Activated CD4-positive, alpha-beta T cell treated with anti-CD3 and anti-CD28 coated beads for 36 hours (primary cell): ENCODE data around the gene EVPLL. TPM values are rescaled to one million over a fixed set of nuclear protein-coding genes. Genes with fewer than 3 reads are reported as not detected.
"Not testable (repeated sequence)": the region's sequence is repeated elsewhere in the genome, so short reads cannot be mapped to it uniquely, and the experiment has no call there.

ENCODE experiments used
- ATAC-seq: fragments of 200-7000 bp; cut with Tn5 transposase; one replicate; pipeline ENCODE4 v1.10.0; 2021; ENCODE audit warnings: mild to moderate bottlenecking, moderate library complexity
- CTCF ChIA-PET: fragments of 350-600 bp; sonication (Branson Sonifier 250); formaldehyde crosslinking; loops from one replicate; lab custom pipeline; 2021; ENCODE audit warnings: antibody characterized with exemption; lab: Charles Lee
- POLR2A ChIA-PET: fragments of 350-600 bp; sonication (Branson Sonifier 250); formaldehyde crosslinking; loops from one replicate; lab custom pipeline; 2021; ENCODE audit warnings: antibody characterized with exemption, inconsistent platforms; lab: Charles Lee
- DNase-seq: peaks from one replicate; pipeline ENCODE4 v3.0.0-alpha.2; 2020
- H3K27ac Mint-ChIP-seq: one replicate; pipeline ENCODE4 v1.8.0; 2021; ENCODE audit warnings: mixed read lengths
- H3K27me3 Mint-ChIP-seq: one replicate; pipeline ENCODE4 v1.8.0; 2021; ENCODE audit warnings: mixed read lengths
- H3K36me3 Mint-ChIP-seq: one replicate; pipeline ENCODE4 v1.8.0; 2021; ENCODE audit warnings: low read depth, mixed read lengths
- H3K4me1 Mint-ChIP-seq: one replicate; pipeline ENCODE4 v1.8.0; 2021; ENCODE audit warnings: mixed read lengths
- H3K4me3 Mint-ChIP-seq: one replicate; pipeline ENCODE4 v1.8.0; 2021; ENCODE audit warnings: mild to moderate bottlenecking, moderate library complexity, mixed read lengths
- H3K9me3 Mint-ChIP-seq: one replicate; pipeline ENCODE4 v1.8.0; 2021; ENCODE audit warnings: low read depth, mixed read lengths
- intact Hi-C, 2 experiments: fragments of 100-400 bp; cut with DNase I in 1 of 2; cut with micrococcal nuclease in 1 of 2; formaldehyde crosslinking; loops; one replicate each; pipeline versions ENCODE4 v1.14.2 to v1.15.1; 2022 to 2024; cut with DNase I, micrococcal nuclease
- total RNA-seq, 2 experiments: library from RNA; stranded (reverse); gene quantifications; one replicate each; pipeline ENCODE4 v1.2.3, GENCODE V29; 2021

EVPLL gene
- total RNA-seq, 2 experiments from 2014 or later = 0.37 TPM; not detected in 1

DNA sequence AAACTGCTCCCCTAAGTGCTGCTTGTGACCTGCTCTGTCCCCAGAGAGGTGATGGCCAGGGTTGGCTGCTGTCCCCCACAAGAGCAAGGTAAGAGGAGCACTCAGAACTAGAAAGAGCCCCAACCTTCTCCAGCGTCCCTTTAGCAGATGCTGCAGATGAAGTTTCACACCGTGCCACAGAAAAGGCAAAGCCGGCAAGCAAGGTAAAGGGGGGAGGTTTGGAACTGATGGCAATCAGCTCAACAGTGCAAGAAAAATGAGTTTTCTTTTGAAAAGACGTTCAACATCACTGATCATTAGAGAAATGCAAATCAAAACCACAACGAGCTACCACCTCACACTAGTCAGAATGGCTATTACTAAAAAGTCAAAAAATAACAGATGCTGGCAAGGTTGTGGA lies 26.0 kb downstream of the EVPLL start:
- H3K4me3 Mint-ChIP-seq, CTCF ChIA-PET, POLR2A ChIA-PET, ATAC-seq, H3K27me3 Mint-ChIP-seq, intact Hi-C loops, H3K27ac Mint-ChIP-seq, H3K4me1 Mint-ChIP-seq, H3K36me3 Mint-ChIP-seq, DNase-seq, H3K9me3 Mint-ChIP-seq: not testable (repeated sequence)

DNA sequence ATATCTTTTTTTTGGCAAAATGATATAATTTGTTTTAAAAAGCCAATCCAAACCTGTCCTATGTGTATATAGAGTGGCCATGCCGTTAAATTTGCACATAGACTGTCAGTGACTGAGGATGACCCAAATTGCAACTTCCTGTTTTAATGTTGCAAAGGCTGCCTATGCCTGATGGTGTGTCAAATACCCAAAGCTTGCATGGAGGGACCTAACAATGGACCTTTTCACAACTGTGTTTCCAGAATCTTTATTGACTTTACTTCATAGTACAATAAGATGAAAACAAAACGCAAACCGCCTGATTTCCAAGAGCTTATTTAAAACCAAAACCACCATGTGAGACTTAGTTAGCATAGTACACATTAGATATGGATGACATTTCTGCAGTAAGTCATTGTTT lies 31.3 kb downstream of the EVPLL start:
- H3K4me1 Mint-ChIP-seq = peaks cover 18% of the 10 kb centered on the region
- intact Hi-C loops, ATAC-seq, H3K9me3 Mint-ChIP-seq, DNase-seq, H3K27ac Mint-ChIP-seq, CTCF ChIA-PET, H3K27me3 Mint-ChIP-seq, POLR2A ChIA-PET, H3K36me3 Mint-ChIP-seq, H3K4me3 Mint-ChIP-seq: not testable (repeated sequence)

DNA sequence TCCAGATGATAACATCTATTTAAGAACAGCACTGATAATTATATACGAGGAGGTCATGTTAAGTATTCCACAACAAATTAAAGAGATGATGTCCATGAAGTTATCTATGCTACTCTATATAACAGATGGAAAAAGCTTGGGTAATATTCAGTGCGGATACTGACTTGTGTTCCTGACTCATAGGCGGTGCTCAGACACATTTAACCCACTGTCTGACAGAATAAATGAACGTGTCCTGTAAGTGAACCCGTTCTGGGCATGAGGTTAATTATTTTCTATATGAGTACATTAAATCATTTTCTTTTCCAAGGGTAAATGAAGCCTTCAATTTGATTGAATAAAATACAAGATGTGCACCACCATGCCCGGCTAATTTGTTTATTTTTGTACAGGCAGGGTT lies 31.7 kb downstream of the EVPLL start:
- H3K27me3 Mint-ChIP-seq, H3K4me3 Mint-ChIP-seq, H3K9me3 Mint-ChIP-seq, H3K36me3 Mint-ChIP-seq, ATAC-seq, CTCF ChIA-PET, H3K27ac Mint-ChIP-seq, DNase-seq, intact Hi-C loops, POLR2A ChIA-PET: not testable (repeated sequence)
- peaks cover 18% of the 10 kb centered on the region for H3K4me1 Mint-ChIP-seq

DNA sequence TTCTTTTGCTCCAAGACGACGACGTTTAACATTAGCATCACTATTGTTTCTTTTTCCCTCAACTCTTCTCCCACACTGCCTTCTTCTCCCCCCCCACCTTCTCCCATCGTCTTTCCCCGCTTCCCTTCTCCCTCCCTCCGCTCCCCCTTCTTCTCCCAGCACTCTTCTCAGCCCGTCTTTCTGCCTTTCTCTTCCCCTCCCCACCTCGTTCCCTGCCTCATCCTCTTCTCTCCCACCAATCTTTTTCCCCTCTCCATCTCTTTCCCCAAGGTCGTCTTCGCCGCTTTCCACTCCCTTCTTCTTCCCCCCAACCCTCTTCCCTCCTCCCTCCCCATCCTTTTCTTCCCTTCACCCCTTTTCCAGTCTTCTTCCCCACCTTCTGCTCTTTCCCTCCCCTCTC lies 33.2 kb downstream of the EVPLL start:
- intact Hi-C loops = loop anchor here in 1 of 2 experiments (5.0 kb wide), 1 partner anchor 43 kb away; no protein-coding TSS in a partner anchor
- POLR2A ChIA-PET, H3K27me3 Mint-ChIP-seq, CTCF ChIA-PET, H3K36me3 Mint-ChIP-seq, DNase-seq, ATAC-seq, H3K9me3 Mint-ChIP-seq: not testable (repeated sequence)
- Mint-ChIP-seq H3K4me3 (peak overlapping the region; percentile 93), H3K27ac (peak overlapping the region; percentile 63), H3K4me1 (peaks cover 18% of the 10 kb centered on the region)

DNA sequence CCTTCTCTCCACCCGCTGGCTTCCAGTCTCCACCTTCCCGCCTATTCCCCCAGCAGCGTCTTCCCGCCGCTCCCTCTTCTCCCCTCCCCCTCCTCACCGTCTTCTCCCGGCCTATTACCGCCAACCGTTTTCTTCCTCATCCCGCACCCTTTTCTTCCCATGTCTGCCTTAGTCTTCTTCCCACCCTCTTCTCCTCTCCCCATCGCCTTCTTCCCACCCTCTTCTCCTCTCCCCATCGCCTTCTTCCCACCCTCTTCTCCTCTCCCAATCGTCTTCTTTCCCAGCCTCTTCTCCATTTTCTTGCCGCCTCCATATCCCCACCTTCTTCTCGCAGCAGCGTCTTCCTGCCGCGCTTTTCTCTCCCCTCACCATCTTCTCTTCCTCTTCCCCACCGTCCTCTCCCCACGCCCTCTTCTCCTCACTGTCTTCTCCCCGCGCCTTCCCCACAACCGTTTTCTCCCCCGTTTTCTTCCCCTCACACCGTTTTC lies 33.8 kb downstream of the EVPLL start:
- peak overlapping the region; percentile 92 for H3K27ac Mint-ChIP-seq
- ATAC-seq (peak; percentile 51), DNase-seq (peak; percentile 36)
- H3K4me1 Mint-ChIP-seq = peaks cover 18% of the 10 kb centered on the region
- H3K27me3 Mint-ChIP-seq, H3K9me3 Mint-ChIP-seq, H3K36me3 Mint-ChIP-seq, POLR2A ChIA-PET, CTCF ChIA-PET: not testable (repeated sequence)
- intact Hi-C loops = loop anchor here in 1 of 2 experiments (5.0 kb wide), 1 partner anchor 44 kb away; no protein-coding TSS in a partner anchor
- peak overlapping the region; percentile 93 for H3K4me3 Mint-ChIP-seq

DNA sequence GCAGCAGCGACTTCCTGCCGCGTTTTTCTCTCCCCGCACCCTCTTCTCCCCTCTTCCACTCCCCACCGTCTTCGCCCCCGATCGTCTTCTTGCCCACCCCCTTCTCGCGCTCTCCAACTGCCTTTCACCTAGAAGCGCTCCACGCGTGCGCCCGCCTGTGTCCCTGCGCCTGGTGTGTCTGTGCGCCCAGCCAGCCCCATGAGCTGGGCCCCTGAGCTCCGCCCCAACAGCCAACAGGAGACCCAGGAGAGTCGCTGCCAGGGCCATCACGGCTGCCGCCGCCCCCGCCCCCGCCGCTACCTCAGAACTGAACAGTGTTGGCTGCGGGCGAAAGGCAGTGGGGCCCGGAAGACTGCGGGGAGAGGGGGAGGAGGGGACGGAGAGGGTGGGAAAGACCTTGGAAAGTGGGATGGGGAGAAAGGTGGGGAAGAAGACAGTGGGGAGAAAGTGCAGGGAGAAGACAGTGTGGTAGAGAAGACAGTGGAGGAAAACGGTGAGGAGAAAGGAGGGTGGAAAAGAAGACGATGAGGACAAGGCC lies 34.5 kb downstream of the EVPLL start:
- CTCF ChIA-PET, DNase-seq, H3K27ac Mint-ChIP-seq, H3K27me3 Mint-ChIP-seq, H3K9me3 Mint-ChIP-seq, H3K36me3 Mint-ChIP-seq, POLR2A ChIA-PET, H3K4me3 Mint-ChIP-seq: not testable (repeated sequence)
- peak; percentile 98 for ATAC-seq
- H3K4me1 Mint-ChIP-seq = peaks cover 18% of the 10 kb centered on the region
- intact Hi-C loops = loop anchor here in 1 of 2 experiments (5.0 kb wide), 1 partner anchor 45 kb away; no protein-coding TSS in a partner anchor

DNA sequence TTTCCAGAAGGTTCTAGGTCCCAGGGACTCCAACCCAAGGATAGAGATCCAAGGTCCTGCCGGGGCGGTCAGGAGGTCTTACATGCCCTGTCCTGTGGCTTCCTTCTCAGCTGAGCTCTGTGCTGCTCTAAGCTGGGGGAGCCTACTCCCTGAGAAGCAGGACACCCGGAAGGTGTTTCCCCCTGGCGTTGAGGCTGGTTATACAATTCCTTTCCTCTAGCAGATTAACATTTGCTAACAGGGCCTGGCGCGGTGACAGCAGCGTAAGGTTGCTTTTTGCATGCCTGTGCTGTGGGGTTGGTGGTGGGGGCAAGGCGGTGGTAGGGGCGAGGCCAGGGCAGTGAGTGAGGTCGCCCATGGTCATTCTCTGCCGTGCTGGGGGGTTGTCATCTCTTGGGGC lies 43.9 kb downstream of the EVPLL start:
- intact Hi-C loops, POLR2A ChIA-PET, H3K27ac Mint-ChIP-seq, H3K9me3 Mint-ChIP-seq, H3K4me1 Mint-ChIP-seq, ATAC-seq, H3K4me3 Mint-ChIP-seq, H3K27me3 Mint-ChIP-seq, CTCF ChIA-PET, DNase-seq, H3K36me3 Mint-ChIP-seq: not testable (repeated sequence)

DNA sequence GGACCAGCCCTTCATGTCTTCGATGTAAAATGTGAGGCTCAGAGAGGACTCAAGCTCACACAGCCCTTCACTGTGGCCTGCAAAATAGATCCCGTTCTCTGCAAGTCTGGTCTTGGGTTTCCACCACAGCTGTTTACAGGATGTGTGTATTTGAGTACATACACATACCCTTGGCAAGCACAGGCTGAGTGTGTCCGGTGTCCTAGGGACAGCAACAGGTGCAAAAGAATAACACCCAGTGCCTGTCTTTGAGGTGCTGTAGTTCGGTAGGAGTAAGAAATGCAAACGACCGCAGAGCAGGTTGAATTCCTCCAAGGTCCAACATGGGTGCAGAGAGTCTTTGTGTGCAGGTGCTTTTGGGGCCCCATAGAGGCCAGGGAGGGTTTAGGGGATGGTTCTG lies 44.9 kb downstream of the EVPLL start:
- ATAC-seq, H3K9me3 Mint-ChIP-seq, H3K4me3 Mint-ChIP-seq, POLR2A ChIA-PET, CTCF ChIA-PET, DNase-seq, H3K4me1 Mint-ChIP-seq, intact Hi-C loops, H3K27ac Mint-ChIP-seq, H3K36me3 Mint-ChIP-seq, H3K27me3 Mint-ChIP-seq: not testable (repeated sequence)

DNA sequence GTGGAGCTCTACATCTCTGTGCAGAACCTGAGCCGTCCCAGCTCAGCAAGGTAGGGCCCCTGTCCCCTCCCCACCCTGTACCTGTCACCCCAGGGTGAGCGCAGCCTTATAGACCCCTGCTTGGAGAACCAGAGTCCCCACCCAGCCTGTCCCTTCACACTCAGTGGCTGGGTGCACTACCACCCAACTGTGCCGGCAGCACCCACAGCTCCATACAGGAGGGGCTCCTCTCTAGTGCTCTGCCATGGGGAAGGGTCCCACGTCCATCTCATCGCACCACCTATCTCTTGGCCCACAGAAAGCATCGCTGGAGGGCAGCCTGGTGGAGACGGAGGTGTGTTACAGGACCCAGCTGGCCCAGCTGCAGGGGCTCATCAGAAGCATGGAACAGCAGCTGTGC lies 45.4 kb downstream of the EVPLL start:
- H3K9me3 Mint-ChIP-seq, ATAC-seq, H3K4me3 Mint-ChIP-seq, H3K36me3 Mint-ChIP-seq, H3K27me3 Mint-ChIP-seq, POLR2A ChIA-PET, DNase-seq, H3K27ac Mint-ChIP-seq, CTCF ChIA-PET, H3K4me1 Mint-ChIP-seq, intact Hi-C loops: not testable (repeated sequence)

DNA sequence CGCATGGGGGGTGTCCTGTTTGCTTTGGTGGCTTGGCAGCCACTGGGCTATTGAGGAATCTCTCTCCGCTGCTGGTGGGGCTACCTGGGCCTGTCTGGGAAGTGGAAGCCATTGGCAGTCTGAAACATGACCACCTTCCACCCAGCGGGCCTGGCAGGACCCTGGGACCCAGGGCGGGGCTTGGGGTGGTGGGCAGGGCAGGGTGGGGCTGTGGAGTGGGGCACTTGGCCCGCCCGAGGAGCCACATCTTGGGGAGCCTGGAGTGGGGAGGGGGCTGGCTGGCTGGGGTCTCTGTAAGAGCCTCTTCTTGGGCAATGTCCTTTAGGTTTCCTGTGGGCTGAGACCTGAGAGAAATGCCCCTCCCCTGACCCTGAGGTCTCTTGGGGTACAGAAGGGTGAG lies 48.0 kb downstream of the EVPLL start:
- DNase-seq, CTCF ChIA-PET, H3K27me3 Mint-ChIP-seq, H3K4me3 Mint-ChIP-seq, H3K27ac Mint-ChIP-seq, H3K4me1 Mint-ChIP-seq, H3K9me3 Mint-ChIP-seq, H3K36me3 Mint-ChIP-seq, POLR2A ChIA-PET, ATAC-seq, intact Hi-C loops: not testable (repeated sequence)

DNA sequence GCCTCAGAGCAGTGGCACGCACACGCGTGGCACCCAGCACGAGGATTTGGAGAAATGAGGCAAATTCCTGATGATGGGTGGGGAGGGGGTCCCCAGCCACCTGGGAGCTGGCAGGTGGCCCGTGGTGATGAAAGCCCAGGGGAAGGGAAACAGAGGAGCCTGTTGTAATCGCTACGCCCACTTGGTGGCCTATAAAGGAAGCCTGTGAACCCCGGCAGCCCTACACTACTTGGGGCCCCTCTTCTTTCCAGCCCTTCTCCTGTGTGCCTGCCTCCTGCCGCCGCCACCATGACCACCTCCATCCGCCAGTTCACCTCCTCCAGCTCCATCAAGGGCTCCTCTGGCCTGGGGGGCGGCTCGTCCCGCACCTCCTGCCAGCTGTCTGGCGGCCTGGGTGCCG lies 49.1 kb downstream of the EVPLL start:
- intact Hi-C loops, H3K4me1 Mint-ChIP-seq, H3K27ac Mint-ChIP-seq, H3K9me3 Mint-ChIP-seq, H3K27me3 Mint-ChIP-seq, CTCF ChIA-PET, H3K36me3 Mint-ChIP-seq, POLR2A ChIA-PET, H3K4me3 Mint-ChIP-seq, DNase-seq, ATAC-seq: not testable (repeated sequence)

DNA sequence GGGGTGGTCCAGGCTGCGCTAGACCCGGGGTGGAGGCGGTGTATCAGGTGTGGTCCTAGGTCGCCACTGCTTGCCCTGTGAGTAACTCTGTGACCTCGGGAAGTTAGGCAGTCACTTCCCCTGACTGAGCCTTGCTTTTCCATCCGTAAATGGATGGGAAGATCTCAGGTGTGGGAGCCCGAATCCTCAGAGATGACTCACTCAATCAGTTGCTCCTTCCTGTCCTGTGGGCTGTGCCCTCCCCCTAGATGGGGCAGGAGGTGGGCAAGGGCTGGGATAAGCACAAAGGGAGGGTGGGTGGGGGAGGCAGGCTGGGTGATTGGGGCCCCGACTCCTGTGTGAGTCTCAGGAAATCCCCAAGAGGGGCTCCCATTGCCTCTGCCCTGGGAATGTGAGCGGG lies 54.6 kb downstream of the EVPLL start:
- H3K36me3 Mint-ChIP-seq, H3K4me3 Mint-ChIP-seq, H3K4me1 Mint-ChIP-seq, H3K27ac Mint-ChIP-seq, CTCF ChIA-PET, intact Hi-C loops, H3K9me3 Mint-ChIP-seq, ATAC-seq, DNase-seq, POLR2A ChIA-PET, H3K27me3 Mint-ChIP-seq: not testable (repeated sequence)
